HT-29 (cell line): ENCODE results near the gene MARCHF5. TPM values are rescaled to one million over a fixed set of nuclear protein-coding genes. Genes with fewer than 3 reads are reported as not detected.
"Not testable (repeated sequence)": the region's sequence is repeated elsewhere in the genome, so short reads cannot be mapped to it uniquely, and the experiment has no call there.

ENCODE experiments used
- DNase-seq: peaks from one replicate; pipeline ENCODE4 v3.0.0-alpha.2; 2015; ENCODE audit warnings: low spot score
- small RNA-seq: library from RNA; depleted of rRNA; stranded (forward); fragments of <200 nt; gene quantifications from one replicate; pipeline ENCODE3, GENCODE V24; 2014
- total RNA-seq: library from RNA; depleted of rRNA; stranded (reverse); fragments of >200 nt; shearing (Covaris generic); gene quantifications from 2 replicates; pipeline ENCODE4 v1.2.3, GENCODE V29; 2014; rRNA removed

The MARCHF5 gene
- total RNA-seq, 1 experiment from 2014 or later, result 1.9 TPM

DNA sequence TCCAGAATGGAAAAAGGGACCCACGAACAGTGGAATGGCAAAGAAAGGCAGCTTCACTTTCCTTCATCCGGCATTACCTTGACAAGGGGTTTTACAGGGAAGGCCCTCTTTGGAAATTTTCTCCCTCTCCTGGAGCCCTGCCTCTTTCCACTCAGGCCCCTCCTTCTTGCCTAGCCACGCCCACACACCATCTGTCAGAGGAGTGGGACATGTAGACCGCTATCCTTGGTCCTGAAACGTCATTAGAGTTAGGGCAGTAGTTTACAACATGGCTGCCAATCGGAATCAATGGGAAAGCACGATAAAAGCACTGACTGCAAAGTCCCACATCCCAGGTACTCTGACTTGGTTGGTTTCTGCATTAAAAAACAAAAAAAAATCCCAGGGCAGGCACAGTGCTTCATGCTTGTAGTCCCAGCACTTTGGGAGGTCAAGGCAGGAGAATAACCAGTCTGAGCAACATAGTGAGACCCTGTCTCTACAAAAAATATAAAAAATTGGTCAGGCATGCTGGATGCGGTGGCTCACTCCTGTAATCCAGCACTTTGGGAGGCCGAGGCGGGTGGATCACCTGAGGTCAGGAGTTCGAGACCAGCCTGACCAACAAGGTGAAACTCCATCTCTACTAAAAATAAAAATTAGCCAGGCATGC, 96.4 kb downstream of the MARCHF5 start:
- DNase-seq, result peak; percentile 57

GRCh38 chr10:92393173-92393572, 102.2 kb downstream of the MARCHF5 start:
- not testable (repeated sequence) for DNase-seq

- DNase-seq, result no peak
These were observed 104.3 kb downstream of the MARCHF5 start for GRCh38 chr10:92395271-92395670.

DNA sequence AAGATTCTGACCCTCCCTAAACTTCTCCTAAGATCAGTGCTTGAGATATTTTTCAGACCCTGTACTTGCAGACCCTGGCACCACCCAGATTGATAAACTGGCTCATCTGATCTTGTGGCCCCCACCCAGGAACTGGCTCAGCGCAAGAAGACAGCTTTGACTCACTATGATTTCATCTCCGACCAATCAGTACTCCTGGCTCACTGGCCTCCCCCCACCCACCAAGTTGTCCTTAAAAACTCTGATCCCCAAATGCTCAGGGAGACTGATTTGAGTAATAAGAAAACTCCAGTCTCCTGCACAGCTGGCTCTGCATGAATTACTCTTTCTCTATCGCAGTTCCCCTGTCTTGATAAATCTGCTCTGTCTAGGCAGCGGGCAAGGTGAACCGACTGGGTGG, 111.3 kb downstream of the MARCHF5 start:
- DNase-seq, result not testable (repeated sequence)

Small RNA genes lying within 50 kb of the gene (small RNA-seq; reads per million reads assigned to genes)
- gene RF00019 (not detected), gene RNY3P12 (not detected)

Other genes starting within 250 kb of the MARCHF5 start
- gene CPEB3, start 89 bp upstream of the MARCHF5 start, total RNA-seq, result 0.65 and 0.74 TPM in 2 replicates